ENCODE results near the gene NTM. TPM values are rescaled to one million over a fixed set of nuclear protein-coding genes. Genes with fewer than 3 reads are reported as not detected.

The NTM gene
- total and polyA plus RNA-seq, 9 donors = 8.5 to 37.1 (median 22.6) TPM

DNA sequence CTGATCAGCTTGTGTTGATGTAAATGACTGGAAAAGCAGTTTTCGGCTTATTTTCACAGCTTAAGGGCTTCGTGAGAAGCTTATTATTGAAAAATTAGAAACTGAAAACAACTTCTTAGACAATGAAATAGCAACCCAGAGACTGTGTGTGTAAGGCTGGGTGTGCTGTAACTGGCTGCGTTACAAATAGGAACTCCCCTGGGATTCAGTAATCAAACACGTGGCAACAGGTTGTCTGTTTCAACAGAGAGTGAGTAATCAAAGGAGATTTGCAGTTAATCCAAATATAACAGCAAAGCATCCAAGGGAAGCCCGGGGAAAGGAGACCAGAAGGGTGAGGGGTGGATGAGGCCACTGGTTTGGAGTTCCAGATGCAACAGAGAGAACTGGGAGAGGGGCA lies 19.2 kb downstream of the NTM start:
- Histone ChIP-seq H3K4me1 (ENCODE audit: control insufficient read depth, insufficient read depth, low read length) (no peaks in the 10 kb centered on the region), H3K36me3 (ENCODE audit: control insufficient read depth, insufficient read depth, low read length) (no peaks in the 10 kb centered on the region), H3K27ac (ENCODE audit: low read length) (no peak overlapping the region), H3K9me3 (replicated peaks; ENCODE audit: control insufficient read depth, low read depth, low read length) (no peaks in the 10 kb centered on the region), H3K27me3 (ENCODE audit: control insufficient read depth, insufficient read depth, low read length) (peaks cover 1% of the 10 kb centered on the region), H3K4me3 (ENCODE audit: low read length) (no peak overlapping the region)
- WGBS (ENCODE audit: insufficient coverage) = 50% methylated on average over 1 of the region's 5 CpGs
- DNase-seq = no peak

DNA sequence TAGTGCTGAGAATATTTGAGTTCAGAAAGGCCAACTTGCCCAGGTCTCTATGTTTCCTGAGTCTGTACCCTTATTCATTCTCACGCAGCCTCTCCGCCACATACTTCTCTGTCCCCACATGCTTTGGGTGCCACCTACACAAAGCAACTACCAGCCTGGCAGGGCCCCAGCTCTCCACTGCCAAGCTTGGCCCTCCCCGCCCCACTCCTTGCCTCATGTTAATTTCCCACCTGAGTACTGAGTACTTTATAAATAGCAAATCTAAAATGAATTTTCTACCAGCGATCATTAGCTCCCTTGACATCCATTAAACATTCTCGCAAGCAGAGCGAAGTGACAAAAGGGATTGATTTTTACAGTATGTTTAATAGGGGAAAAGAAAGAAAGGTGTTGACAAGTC lies 20.8 kb downstream of the NTM start:
- no peak for DNase-seq
- 100% methylated on average over 2 of the region's 6 CpGs for WGBS (ENCODE audit: insufficient coverage)

DNA sequence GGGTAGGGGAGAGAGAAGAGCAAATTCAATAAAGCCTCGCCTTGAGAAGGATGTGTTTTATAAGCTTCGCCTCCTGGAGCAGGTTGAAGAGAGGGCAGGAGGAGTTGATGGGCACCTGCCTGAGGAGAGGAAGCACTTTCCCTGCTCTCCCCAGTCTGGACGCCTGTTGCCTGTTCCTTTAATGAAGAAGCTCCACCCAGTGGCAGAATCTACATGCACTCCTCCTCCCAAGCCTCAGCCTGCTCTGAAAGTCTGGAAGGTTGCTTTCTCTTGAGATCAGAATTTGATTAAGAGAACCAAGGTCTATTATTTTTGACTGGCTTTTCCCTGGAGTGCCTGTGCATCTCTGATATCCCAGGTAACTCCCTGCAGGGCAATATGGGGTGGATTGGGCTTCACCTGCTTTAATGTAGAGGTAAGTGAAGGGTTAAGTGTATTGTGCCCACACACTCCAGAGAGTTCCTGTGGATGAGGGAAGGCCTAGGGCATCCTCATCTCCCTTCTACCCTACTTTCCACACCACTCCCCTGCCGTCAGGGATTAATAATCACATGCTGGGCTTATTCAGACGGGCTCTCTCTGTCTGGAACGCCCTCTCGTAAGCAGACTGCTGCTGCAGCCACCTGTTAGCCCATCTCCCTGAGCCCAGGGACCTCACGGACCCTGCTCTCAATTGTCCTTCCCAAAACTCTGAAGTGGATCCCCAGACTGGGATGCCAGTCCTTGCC lies 22.3 kb downstream of the NTM start:
- no peak overlapping the region for H3K4me3 ChIP-seq (ENCODE audit: low read length)
- peak; percentile 19 for DNase-seq
- no peaks in the 10 kb centered on the region for H3K36me3 ChIP-seq (ENCODE audit: control insufficient read depth, insufficient read depth, low read length)
- no peaks in the 10 kb centered on the region for H3K4me1 ChIP-seq (ENCODE audit: control insufficient read depth, insufficient read depth, low read length)
- WGBS (ENCODE audit: insufficient coverage) = 58% methylated on average over 6 of the region's 8 CpGs
- H3K27me3 ChIP-seq (ENCODE audit: control insufficient read depth, insufficient read depth, low read length) = peaks cover 2% of the 10 kb centered on the region
- no peak overlapping the region for H3K27ac ChIP-seq (ENCODE audit: low read length)
- no peaks in the 10 kb centered on the region for H3K9me3 ChIP-seq (replicated peaks; ENCODE audit: control insufficient read depth, low read depth, low read length)

More for the DNA sequence above, 20.8 kb downstream of the NTM start:
- Histone ChIP-seq H3K27ac (ENCODE audit: low read length) (no peak overlapping the region), H3K27me3 (ENCODE audit: control insufficient read depth, insufficient read depth, low read length) (peaks cover 2% of the 10 kb centered on the region), H3K9me3 (replicated peaks; ENCODE audit: control insufficient read depth, low read depth, low read length) (no peaks in the 10 kb centered on the region), H3K4me3 (ENCODE audit: low read length) (no peak overlapping the region), H3K4me1 (ENCODE audit: control insufficient read depth, insufficient read depth, low read length) (no peaks in the 10 kb centered on the region), H3K36me3 (ENCODE audit: control insufficient read depth, insufficient read depth, low read length) (no peaks in the 10 kb centered on the region)

DNA sequence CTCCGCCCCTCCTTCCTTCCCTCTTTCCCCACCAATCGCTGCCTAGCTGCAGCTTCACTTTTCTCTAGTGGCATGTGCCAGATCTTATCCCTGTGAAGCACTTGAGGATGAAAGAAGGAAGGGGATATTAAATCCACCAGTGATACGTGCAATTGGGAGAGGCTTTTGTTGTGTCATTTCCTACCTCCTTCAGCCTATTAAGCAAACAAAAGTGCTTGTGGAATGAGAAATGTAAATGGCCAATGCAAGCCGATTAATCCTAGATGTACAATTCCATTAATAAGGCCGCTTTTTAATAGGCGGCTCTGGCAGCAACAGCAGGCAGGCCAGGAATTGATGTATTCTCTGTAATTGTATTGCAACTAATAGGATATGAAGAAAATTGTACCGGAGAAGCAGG lies 23.3 kb downstream of the NTM start:
- Histone ChIP-seq H3K4me3 (ENCODE audit: low read length) (no peak overlapping the region), H3K9me3 (replicated peaks; ENCODE audit: control insufficient read depth, low read depth, low read length) (no peaks in the 10 kb centered on the region), H3K4me1 (ENCODE audit: control insufficient read depth, insufficient read depth, low read length) (no peaks in the 10 kb centered on the region), H3K27me3 (ENCODE audit: control insufficient read depth, insufficient read depth, low read length) (peaks cover 2% of the 10 kb centered on the region), H3K36me3 (ENCODE audit: control insufficient read depth, insufficient read depth, low read length) (no peaks in the 10 kb centered on the region), H3K27ac (ENCODE audit: low read length) (no peak overlapping the region)
- WGBS (ENCODE audit: insufficient coverage) = no CpG with 5 or more reads among the region's 7 CpGs
- DNase-seq = no peak

DNA sequence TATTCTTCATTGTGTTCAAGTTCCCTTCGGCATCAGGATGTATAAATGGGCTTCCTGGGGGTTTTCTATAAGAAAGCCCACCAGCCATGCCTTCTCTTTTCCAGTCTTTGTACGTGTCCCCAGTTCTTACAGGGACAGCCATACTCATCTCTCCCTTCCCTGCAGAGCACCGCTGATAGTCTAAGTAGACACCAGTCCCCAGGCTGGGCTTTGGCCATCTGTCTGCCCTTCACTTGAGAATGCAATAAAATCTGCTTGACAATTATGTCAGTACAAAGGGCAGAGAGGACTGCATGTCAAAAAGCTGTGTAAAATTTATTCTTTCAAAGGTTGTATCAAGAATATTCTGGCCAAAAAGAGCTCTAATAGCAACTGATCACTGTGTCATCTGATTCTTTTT lies 27.3 kb downstream of the NTM start:
- H3K4me3 ChIP-seq (ENCODE audit: low read length) = no peak overlapping the region
- no peaks in the 10 kb centered on the region for H3K36me3 ChIP-seq (ENCODE audit: control insufficient read depth, insufficient read depth, low read length)
- no peak overlapping the region for H3K27ac ChIP-seq (ENCODE audit: low read length)
- no peaks in the 10 kb centered on the region for H3K9me3 ChIP-seq (replicated peaks; ENCODE audit: control insufficient read depth, low read depth, low read length)
- no CpG with 5 or more reads among the region's 3 CpGs for WGBS (ENCODE audit: insufficient coverage)
- H3K4me1 ChIP-seq (ENCODE audit: control insufficient read depth, insufficient read depth, low read length) = no peaks in the 10 kb centered on the region
- peaks cover 2% of the 10 kb centered on the region for H3K27me3 ChIP-seq (ENCODE audit: control insufficient read depth, insufficient read depth, low read length)
- no peak for DNase-seq

DNA sequence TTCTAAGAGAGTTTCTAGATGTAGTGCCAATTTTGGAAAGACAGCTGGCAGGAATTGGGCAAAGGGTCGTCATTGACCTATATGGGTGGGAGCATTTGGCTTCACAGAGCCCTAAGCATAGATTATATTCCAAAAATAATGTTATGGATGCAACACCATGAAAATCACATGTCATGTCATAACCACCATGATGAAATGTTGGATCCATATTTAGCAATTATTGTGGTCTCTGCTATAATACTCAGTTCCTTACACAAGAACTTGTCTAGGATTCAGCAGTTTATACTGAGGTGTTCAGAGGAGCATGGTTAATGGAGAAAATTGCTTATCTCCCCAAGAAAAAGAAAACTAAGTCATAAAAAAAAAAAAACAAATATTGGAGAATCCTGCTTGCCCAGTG lies 31.6 kb downstream of the NTM start:
- Histone ChIP-seq H3K4me3 (ENCODE audit: low read length) (no peak overlapping the region), H3K27me3 (ENCODE audit: control insufficient read depth, insufficient read depth, low read length) (no peaks in the 10 kb centered on the region), H3K36me3 (ENCODE audit: control insufficient read depth, insufficient read depth, low read length) (no peaks in the 10 kb centered on the region), H3K9me3 (replicated peaks; ENCODE audit: control insufficient read depth, low read depth, low read length) (no peaks in the 10 kb centered on the region), H3K27ac (ENCODE audit: low read length) (no peak overlapping the region), H3K4me1 (ENCODE audit: control insufficient read depth, insufficient read depth, low read length) (no peaks in the 10 kb centered on the region)
- DNase-seq = no peak
- WGBS (ENCODE audit: insufficient coverage) = no CpG with 5 or more reads among the region's 1 CpG

DNA sequence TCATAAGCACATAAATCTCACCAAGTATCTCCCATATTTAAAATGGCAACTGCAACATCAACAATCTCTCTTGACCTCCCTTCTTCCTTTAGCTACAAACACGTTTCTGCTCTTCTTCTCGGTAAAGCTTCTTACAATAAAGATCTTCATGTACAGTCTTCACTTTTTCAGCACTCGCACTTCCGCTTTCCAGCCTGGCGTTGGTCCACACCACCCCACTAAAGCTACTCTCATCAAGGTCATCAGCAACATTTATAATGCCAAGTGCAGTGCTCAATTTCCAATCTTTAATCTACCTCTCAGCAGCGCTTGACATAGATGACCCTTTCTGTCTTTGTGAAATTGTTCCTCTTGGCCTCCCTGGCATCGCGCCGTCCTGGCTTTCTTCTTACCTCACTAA lies 33.6 kb downstream of the NTM start:
- Histone ChIP-seq H3K27ac (ENCODE audit: low read length) (no peak overlapping the region), H3K4me3 (ENCODE audit: low read length) (no peak overlapping the region), H3K9me3 (replicated peaks; ENCODE audit: control insufficient read depth, low read depth, low read length) (no peaks in the 10 kb centered on the region), H3K4me1 (ENCODE audit: control insufficient read depth, insufficient read depth, low read length) (no peaks in the 10 kb centered on the region), H3K36me3 (ENCODE audit: control insufficient read depth, insufficient read depth, low read length) (no peaks in the 10 kb centered on the region), H3K27me3 (ENCODE audit: control insufficient read depth, insufficient read depth, low read length) (peaks cover 2% of the 10 kb centered on the region)
- whole genome bisulfite sequencing (ENCODE audit: insufficient coverage) = 94% methylated on average over 9 of the region's 9 CpGs
- no peak for DNase-seq

DNA sequence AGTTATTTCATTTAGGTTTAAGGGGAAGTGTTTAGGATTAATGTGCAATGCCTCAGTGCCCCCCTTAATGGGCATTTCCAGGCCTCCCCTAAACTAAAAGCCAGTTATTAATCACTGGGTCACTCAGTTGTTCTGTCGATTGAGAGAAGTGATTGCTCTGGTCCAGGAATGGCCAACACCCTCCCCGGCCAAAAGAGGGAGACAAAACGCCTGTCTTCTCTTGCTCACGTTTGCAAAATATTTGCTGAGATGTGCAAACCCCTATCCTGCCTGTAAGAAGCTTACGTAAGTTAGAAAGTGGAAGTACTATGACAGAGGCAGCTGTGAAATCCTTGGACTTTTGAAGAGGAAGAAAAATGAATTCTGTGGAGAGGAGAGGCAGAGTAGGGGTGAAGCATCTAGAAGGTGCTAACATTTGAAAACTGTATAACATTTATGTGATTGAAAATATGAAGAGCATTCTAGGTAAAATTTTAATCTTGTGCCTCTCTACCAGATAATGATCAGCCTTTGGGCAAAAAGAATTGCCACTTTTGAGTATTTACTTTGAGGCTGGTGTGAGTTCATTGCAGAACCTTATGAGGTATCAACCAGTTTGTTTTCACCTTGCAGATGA lies 37.7 kb downstream of the NTM start:
- peak; percentile 38 for DNase-seq
- Histone ChIP-seq H3K36me3 (ENCODE audit: control insufficient read depth, insufficient read depth, low read length) (no peaks in the 10 kb centered on the region), H3K4me3 (ENCODE audit: low read length) (no peak overlapping the region), H3K27ac (ENCODE audit: low read length) (no peak overlapping the region), H3K27me3 (ENCODE audit: control insufficient read depth, insufficient read depth, low read length) (peaks cover 2% of the 10 kb centered on the region), H3K4me1 (ENCODE audit: control insufficient read depth, insufficient read depth, low read length) (no peaks in the 10 kb centered on the region), H3K9me3 (replicated peaks; ENCODE audit: control insufficient read depth, low read depth, low read length) (no peaks in the 10 kb centered on the region)
- WGBS (ENCODE audit: insufficient coverage) = 42% methylated on average over 2 of the region's 5 CpGs

DNA sequence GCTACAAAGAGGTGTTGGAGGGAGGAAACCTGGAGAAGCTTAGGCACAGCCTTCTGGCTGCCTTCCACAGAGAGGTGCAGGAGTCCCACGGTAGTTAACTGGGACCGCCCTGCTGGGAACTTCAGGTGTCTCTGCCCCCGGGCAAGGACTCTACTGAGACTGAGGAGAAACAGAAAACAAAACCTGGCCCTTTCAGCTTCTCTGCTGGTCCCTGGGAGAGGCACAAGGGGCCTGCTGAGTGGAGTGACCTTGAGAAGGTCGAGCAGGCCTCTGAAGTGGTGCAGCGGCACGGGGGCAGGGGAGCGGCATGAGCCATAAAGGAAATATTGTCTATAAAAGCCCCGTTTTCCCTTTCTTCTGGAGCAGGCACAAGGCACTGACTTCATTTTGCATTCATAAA lies 38.9 kb downstream of the NTM start:
- peaks cover 2% of the 10 kb centered on the region for H3K27me3 ChIP-seq (ENCODE audit: control insufficient read depth, insufficient read depth, low read length)
- no peak overlapping the region for H3K4me3 ChIP-seq (ENCODE audit: low read length)
- no peaks in the 10 kb centered on the region for H3K36me3 ChIP-seq (ENCODE audit: control insufficient read depth, insufficient read depth, low read length)
- H3K27ac ChIP-seq (ENCODE audit: low read length) = no peak overlapping the region
- DNase-seq = no peak
- H3K4me1 ChIP-seq (ENCODE audit: control insufficient read depth, insufficient read depth, low read length) = no peaks in the 10 kb centered on the region
- no peaks in the 10 kb centered on the region for H3K9me3 ChIP-seq (replicated peaks; ENCODE audit: control insufficient read depth, low read depth, low read length)
- WGBS (ENCODE audit: insufficient coverage) = 71% methylated on average over 7 of the region's 8 CpGs

DNA sequence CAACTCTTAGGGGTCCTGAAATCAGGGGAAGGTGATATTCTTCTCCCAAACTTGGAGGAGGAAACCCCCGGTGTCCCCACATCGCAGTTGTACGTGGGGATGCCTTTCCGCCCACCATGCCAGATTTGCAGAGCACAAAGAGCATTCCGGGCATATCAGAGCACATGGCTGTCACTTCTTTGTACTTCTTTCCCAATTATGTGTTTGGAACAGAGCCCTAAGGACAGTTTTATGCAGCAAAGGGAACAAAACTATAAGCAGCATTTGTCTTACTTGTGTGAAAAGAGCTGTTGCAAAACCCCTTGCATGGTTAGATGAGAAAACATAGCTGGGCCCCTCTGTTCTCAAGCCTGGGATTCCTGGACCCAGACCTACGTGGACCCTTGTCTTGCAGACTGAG lies 41.2 kb downstream of the NTM start:
- 80% methylated on average over 5 of the region's 6 CpGs for WGBS (ENCODE audit: insufficient coverage)
- peaks cover 2% of the 10 kb centered on the region for H3K27me3 ChIP-seq (ENCODE audit: control insufficient read depth, insufficient read depth, low read length)
- no peak overlapping the region for H3K4me3 ChIP-seq (ENCODE audit: low read length)
- no peak overlapping the region for H3K27ac ChIP-seq (ENCODE audit: low read length)
- no peaks in the 10 kb centered on the region for H3K36me3 ChIP-seq (ENCODE audit: control insufficient read depth, insufficient read depth, low read length)
- no peaks in the 10 kb centered on the region for H3K4me1 ChIP-seq (ENCODE audit: control insufficient read depth, insufficient read depth, low read length)
- H3K9me3 ChIP-seq (replicated peaks; ENCODE audit: control insufficient read depth, low read depth, low read length) = no peaks in the 10 kb centered on the region
- no peak for DNase-seq

All from muscle of leg (tissue), 11 donors.